ENCODE data around the gene PRKG1. TPM values are rescaled to one million over a fixed set of nuclear protein-coding genes. Genes with fewer than 3 reads are reported as not detected.

PRKG1 gene
- total RNA-seq, 1 experiment from 2014 or later, result 0.09 TPM

DNA sequence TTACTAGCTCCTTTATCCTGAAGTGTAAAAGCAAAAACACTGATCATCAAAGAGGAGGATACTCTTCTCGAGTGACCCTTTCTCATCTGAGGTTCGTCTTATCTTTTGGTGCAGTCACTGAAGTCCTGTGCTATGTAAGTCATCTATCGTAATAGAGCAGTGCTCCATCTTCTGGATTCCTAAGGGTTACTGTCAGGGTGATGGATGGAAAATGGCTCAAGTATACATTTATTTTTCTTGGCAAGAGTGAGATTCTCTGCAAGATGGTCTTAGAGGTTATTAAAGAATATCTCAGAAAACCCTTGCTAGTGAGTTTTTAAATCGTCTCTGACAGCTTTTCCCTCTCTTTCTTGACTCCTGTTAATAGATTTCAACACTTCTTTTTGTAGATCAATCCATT is 12.4 kb downstream of the PRKG1 start:
- Mint-ChIP-seq H3K27ac (ENCODE audit: unreplicated experiment) (no peak overlapping the region), H3K4me1 (ENCODE audit: low read depth, unreplicated experiment) (no peaks in the 10 kb centered on the region), H3K36me3 (ENCODE audit: insufficient read depth, unreplicated experiment) (no peaks in the 10 kb centered on the region), H3K4me3 (ENCODE audit: unreplicated experiment) (no peak overlapping the region), H3K27me3 (ENCODE audit: insufficient read depth, unreplicated experiment) (peaks cover 8% of the 10 kb centered on the region), H3K9me3 (ENCODE audit: unreplicated experiment) (no peaks in the 10 kb centered on the region)
- DNase-seq, result no peak
- ChIA-PET POLR2A (no interaction called here), CTCF (no interaction called here)
- no peaks in the 10 kb centered on the region for H3K9me3 ChIP-seq
- H3K27me3 ChIP-seq (replicated peaks; ENCODE audit: control insufficient read depth, insufficient read depth, low read length), result no peaks in the 10 kb centered on the region
- no peaks in the 10 kb centered on the region for H3K36me3 ChIP-seq (ENCODE audit: control insufficient read depth, insufficient read depth, low read length)
- H3K4me3 ChIP-seq (ENCODE audit: low read depth, low read length), result no peak overlapping the region
- TF ChIP-seq, protein P1, sequence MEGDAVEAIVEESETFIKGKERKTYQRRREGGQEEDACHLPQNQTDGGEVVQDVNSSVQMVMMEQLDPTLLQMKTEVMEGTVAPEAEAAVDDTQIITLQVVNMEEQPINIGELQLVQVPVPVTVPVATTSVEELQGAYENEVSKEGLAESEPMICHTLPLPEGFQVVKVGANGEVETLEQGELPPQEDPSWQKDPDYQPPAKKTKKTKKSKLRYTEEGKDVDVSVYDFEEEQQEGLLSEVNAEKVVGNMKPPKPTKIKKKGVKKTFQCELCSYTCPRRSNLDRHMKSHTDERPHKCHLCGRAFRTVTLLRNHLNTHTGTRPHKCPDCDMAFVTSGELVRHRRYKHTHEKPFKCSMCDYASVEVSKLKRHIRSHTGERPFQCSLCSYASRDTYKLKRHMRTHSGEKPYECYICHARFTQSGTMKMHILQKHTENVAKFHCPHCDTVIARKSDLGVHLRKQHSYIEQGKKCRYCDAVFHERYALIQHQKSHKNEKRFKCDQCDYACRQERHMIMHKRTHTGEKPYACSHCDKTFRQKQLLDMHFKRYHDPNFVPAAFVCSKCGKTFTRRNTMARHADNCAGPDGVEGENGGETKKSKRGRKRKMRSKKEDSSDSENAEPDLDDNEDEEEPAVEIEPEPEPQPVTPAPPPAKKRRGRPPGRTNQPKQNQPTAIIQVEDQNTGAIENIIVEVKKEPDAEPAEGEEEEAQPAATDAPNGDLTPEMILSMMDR (IDR thresholded peaks at IDR 0.05; ENCODE audit: insufficient read depth in 1 of 2, low read depth in 1 of 2, low read length in 1 of 2, severe bottlenecking in 1 of 2, unreplicated experiment in 1 of 2), result no peak
- BruUV-seq (replicated peaks), result no TSS peak
- intact Hi-C loops (cut with micrococcal nuclease; ENCODE audit: unreplicated experiment), result no loop called here
- H3K4me1 ChIP-seq, result no peaks in the 10 kb centered on the region

DNA sequence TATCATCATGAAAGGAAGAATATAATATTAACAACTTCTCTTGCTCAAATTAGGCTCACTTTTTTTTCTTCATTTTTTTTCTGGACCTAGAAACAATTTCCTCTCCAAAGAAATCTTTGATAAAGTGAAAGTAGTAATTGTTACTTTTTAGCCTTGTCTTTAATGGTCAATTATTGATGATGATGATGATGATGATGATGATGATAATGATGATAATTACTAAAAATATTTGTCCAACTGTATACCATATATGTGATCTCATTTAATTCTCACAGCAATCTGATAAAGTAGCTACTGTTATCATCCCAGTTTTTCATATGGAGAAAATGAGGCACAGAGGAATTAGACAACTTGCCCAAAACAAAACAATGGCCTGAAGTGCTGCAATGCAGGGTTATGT is 12.8 kb downstream of the PRKG1 start:
- intact Hi-C loops (cut with micrococcal nuclease; ENCODE audit: unreplicated experiment), result no loop called here
- no peak overlapping the region for H3K27ac Mint-ChIP-seq (ENCODE audit: unreplicated experiment)
- Histone ChIP-seq H3K4me3 (ENCODE audit: low read depth, low read length) (no peak overlapping the region), H3K27me3 (replicated peaks; ENCODE audit: control insufficient read depth, insufficient read depth, low read length) (no peaks in the 10 kb centered on the region), H3K36me3 (ENCODE audit: control insufficient read depth, insufficient read depth, low read length) (no peaks in the 10 kb centered on the region), H3K9me3 (no peaks in the 10 kb centered on the region), H3K4me1 (no peaks in the 10 kb centered on the region)
- H3K4me1 Mint-ChIP-seq (ENCODE audit: low read depth, unreplicated experiment), result no peaks in the 10 kb centered on the region
- TF ChIP-seq, protein P1 (IDR thresholded peaks at IDR 0.05; ENCODE audit: insufficient read depth in 1 of 2, low read depth in 1 of 2, low read length in 1 of 2, severe bottlenecking in 1 of 2, unreplicated experiment in 1 of 2), result no peak
- no peak for DNase-seq
- no peaks in the 10 kb centered on the region for H3K36me3 Mint-ChIP-seq (ENCODE audit: insufficient read depth, unreplicated experiment)
- CTCF ChIA-PET, result no interaction called here
- BruUV-seq (replicated peaks), result no TSS peak
- H3K4me3 Mint-ChIP-seq (ENCODE audit: unreplicated experiment), result no peak overlapping the region
- no peaks in the 10 kb centered on the region for H3K9me3 Mint-ChIP-seq (ENCODE audit: unreplicated experiment)
- H3K27me3 Mint-ChIP-seq (ENCODE audit: insufficient read depth, unreplicated experiment), result peaks cover 11% of the 10 kb centered on the region
- POLR2A ChIA-PET, result no interaction called here

DNA sequence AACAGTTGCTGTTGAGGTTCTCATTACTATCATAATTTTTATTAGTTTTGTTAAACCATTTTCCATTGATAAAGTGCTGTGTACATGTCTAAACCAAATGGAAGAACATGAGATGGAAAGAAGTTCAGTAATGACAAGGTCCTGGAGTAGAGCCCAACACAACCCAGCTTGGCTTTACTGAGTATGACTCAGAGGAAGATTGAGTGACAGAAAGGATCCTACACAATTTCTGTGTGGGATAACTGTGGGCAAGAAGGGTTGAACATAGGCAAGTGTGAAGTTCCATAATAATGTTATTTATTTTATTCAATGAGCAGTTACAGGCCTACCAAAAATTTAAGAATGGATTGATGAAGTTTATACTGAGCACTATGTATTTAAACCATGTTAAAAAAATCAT is 15.9 kb downstream of the PRKG1 start:
- no peak for DNase-seq
- H3K36me3 Mint-ChIP-seq (ENCODE audit: insufficient read depth, unreplicated experiment), result no peaks in the 10 kb centered on the region
- H3K4me1 Mint-ChIP-seq (ENCODE audit: low read depth, unreplicated experiment), result no peaks in the 10 kb centered on the region
- TF ChIP-seq, protein P1 (IDR thresholded peaks at IDR 0.05; ENCODE audit: insufficient read depth in 1 of 2, low read depth in 1 of 2, low read length in 1 of 2, severe bottlenecking in 1 of 2, unreplicated experiment in 1 of 2), result no peak
- Histone ChIP-seq H3K4me3 (ENCODE audit: low read depth, low read length) (no peak overlapping the region), H3K9me3 (no peaks in the 10 kb centered on the region), H3K27me3 (replicated peaks; ENCODE audit: control insufficient read depth, insufficient read depth, low read length) (no peaks in the 10 kb centered on the region), H3K36me3 (ENCODE audit: control insufficient read depth, insufficient read depth, low read length) (no peaks in the 10 kb centered on the region), H3K4me1 (no peaks in the 10 kb centered on the region)
- no TSS peak for BruUV-seq (replicated peaks)
- H3K27ac Mint-ChIP-seq (ENCODE audit: unreplicated experiment), result no peak overlapping the region
- intact Hi-C loops (cut with micrococcal nuclease; ENCODE audit: unreplicated experiment), result no loop called here
- peaks cover 12% of the 10 kb centered on the region for H3K27me3 Mint-ChIP-seq (ENCODE audit: insufficient read depth, unreplicated experiment)
- H3K9me3 Mint-ChIP-seq (ENCODE audit: unreplicated experiment), result no peaks in the 10 kb centered on the region
- ChIA-PET POLR2A (no interaction called here), CTCF (no interaction called here)
- no peak overlapping the region for H3K4me3 Mint-ChIP-seq (ENCODE audit: unreplicated experiment)

Measured in Caco-2 (cell line).